Gastrocnemius medialis (tissue), 4 donors: ENCODE results near the gene FARP1. TPM values are rescaled to one million over a fixed set of nuclear protein-coding genes. Genes with fewer than 3 reads are reported as not detected.

ENCODE experiments used
- ATAC-seq, 2 donors: fragments of 150-250 bp; one replicate each; pipeline ENCODE4 v1.9.1; 2016
- DNase-seq, 2 donors: peaks; one replicate each; pipeline ENCODE4 v3.0.0-alpha.2; 2019
- H3K27ac ChIP-seq, 4 donors: fragments of 200-600 bp; sonication (generic); 1 replicate in 1 of 4; 2 replicates in 3 of 4; pipeline ENCODE4 v1.5.1; 2016 to 2018; ENCODE audit warnings: mild to moderate bottlenecking in 2 of 4, moderate library complexity in 1 of 4
- H3K27me3 ChIP-seq, 3 donors: fragments of 200-600 bp; sonication (generic) in 2 of 3; 1 replicate in 1 of 3; 2 replicates in 2 of 3; pipeline versions ENCODE4 v1.5.1 to v1.6.0; 2016 to 2019; ENCODE audit warnings: mild to moderate bottlenecking in 1 of 3, moderate library complexity in 1 of 3
- H3K36me3 ChIP-seq, 2 donors: fragments of 200-600 bp; sonication (generic) in 1 of 2; one replicate each; pipeline ENCODE4 v1.5.1; 2017 to 2018
- H3K4me1 ChIP-seq, 2 donors: fragments of 200-600 bp; sonication (generic) in 1 of 2; one replicate each; pipeline ENCODE4 v1.5.1; 2016 to 2017; ENCODE audit warnings: mild to moderate bottlenecking in 2 of 2
- H3K4me3 ChIP-seq, 4 donors: fragments of 200-600 bp; sonication (generic) in 3 of 4; 1 replicate in 1 of 4; 2 replicates in 3 of 4; pipeline ENCODE4 v1.5.1; 2016 to 2019; ENCODE audit warnings: mild to moderate bottlenecking in 2 of 4
- H3K9me3 ChIP-seq, 3 donors: fragments of 200-600 bp; sonication (generic) in 2 of 3; 1 replicate in 1 of 3; 2 replicates in 2 of 3; pipeline ENCODE4 v1.5.1; 2016 to 2019
- CTCF ChIP-seq, 5 experiments: fragments of 450-650 bp in 3 of 5; fragments of 200-600 bp in 2 of 5; sonication (generic) in 2 of 5; IDR thresholded peaks in 4 of 5; conservative IDR thresholded peaks in 1 of 5; 1 replicate in 4 of 5; 2 replicates in 1 of 5; pipeline ENCODE4 v1.5.1; 2016 to 2019; ENCODE audit warnings: antibody characterized with exemption in 5 of 5, mild to moderate bottlenecking in 3 of 5, moderate library complexity in 3 of 5
- POLR2A ChIP-seq, 2 donors: fragments of 450-650 bp; IDR thresholded peaks; one replicate each; pipeline ENCODE4 v1.6.1; 2017; ENCODE audit warnings: antibody characterized with exemption in 2 of 2, mild to moderate bottlenecking in 2 of 2, moderate library complexity in 2 of 2
- in situ Hi-C, 4 donors: fragments of 200-750 bp; cut with MboI; loops; one replicate each; pipeline versions ENCODE4 v1.15.0 to v1.8.0; 2017; ENCODE audit warnings: low sequenced_read_pairs in 4 of 4
- intact Hi-C: fragments of 100-400 bp; cut with DNase I; formaldehyde crosslinking; loops from one replicate; pipeline ENCODE4 v1.15.1; 2023; ENCODE audit warnings: low total_unique reads
- total RNA-seq, 4 donors: library from RNA; depleted of rRNA; stranded (reverse); fragments of >200 nt; gene quantifications; one replicate each; pipeline versions ENCODE4 v1.1.0 to v1.2.3, GENCODE V29; 2016

FARP1 gene
- total RNA-seq, 4 donors from 2014 or later = 3.5 to 9.8 (median 4.9) TPM

- Histone ChIP-seq H3K27ac (no peak overlapping the region), H3K9me3 (no peaks in the 10 kb centered on the region), H3K4me3 (no peak overlapping the region), H3K36me3 (no peaks in the 10 kb centered on the region), H3K27me3 (no peaks in the 10 kb centered on the region), H3K4me1 (no peaks in the 10 kb centered on the region)
- intact Hi-C loops = loop anchor here (10.0 kb wide), 1 partner anchor 507 kb away; no protein-coding TSS in a partner anchor
- in situ Hi-C loops = no loop called here
- ATAC-seq = no peak
- no peak for DNase-seq
- TF ChIP-seq POLR2A (IDR thresholded peaks at IDR 0.05) (no peak), CTCF (IDR thresholded peaks at IDR 0.05 in 4 of 5, conservative IDR thresholded peaks at IDR 0.05 in 1 of 5) (no peak)
These were observed 234.9 kb downstream of the FARP1 start for GRCh38 chr13:98377635-98378378.

GRCh38 chr13:98384739-98385138, 241.8 kb downstream of the FARP1 start:
- DNase-seq = no peak
- intact Hi-C loops = no loop called here

GRCh38 chr13:98385606-98386005, 242.7 kb downstream of the FARP1 start:
- DNase-seq = no peak
- Histone ChIP-seq H3K27ac (no peak overlapping the region), H3K4me3 (no peak overlapping the region), H3K27me3 (no peaks in the 10 kb centered on the region), H3K36me3 (peaks cover 0 to 3% of the 10 kb centered on the region in 2 donors), H3K4me1 (peaks cover 0 to 4% of the 10 kb centered on the region in 2 donors), H3K9me3 (no peaks in the 10 kb centered on the region)
- in situ Hi-C loops = no loop called here
- intact Hi-C loops = no loop called here
- ATAC-seq = no peak
- TF ChIP-seq POLR2A (IDR thresholded peaks at IDR 0.05) (no peak), CTCF (IDR thresholded peaks at IDR 0.05 in 4 of 5, conservative IDR thresholded peaks at IDR 0.05 in 1 of 5) (no peak)

More at GRCh38 chr13:98384739-98385138, 241.8 kb downstream of the FARP1 start:
- Histone ChIP-seq H3K27ac (no peak overlapping the region), H3K36me3 (peaks cover 0 to 3% of the 10 kb centered on the region in 2 donors), H3K4me3 (no peak overlapping the region), H3K27me3 (no peaks in the 10 kb centered on the region), H3K9me3 (no peaks in the 10 kb centered on the region), H3K4me1 (peaks cover 0 to 4% of the 10 kb centered on the region in 2 donors)
- no peak for TF ChIP-seq POLR2A (IDR thresholded peaks at IDR 0.05)
- TF ChIP-seq CTCF (IDR thresholded peaks at IDR 0.05 in 4 of 5, conservative IDR thresholded peaks at IDR 0.05 in 1 of 5) = no peak
- in situ Hi-C loops = no loop called here
- ATAC-seq = no peak

GRCh38 chr13:98386637-98387036, 243.7 kb downstream of the FARP1 start:
- peaks cover 0 to 3% of the 10 kb centered on the region in 2 donors for H3K36me3 ChIP-seq
- H3K27me3 ChIP-seq = no peaks in the 10 kb centered on the region
- H3K4me1 ChIP-seq = peaks cover 0 to 4% of the 10 kb centered on the region in 2 donors
- H3K9me3 ChIP-seq = no peaks in the 10 kb centered on the region
- H3K4me3 ChIP-seq = no peak overlapping the region
- intact Hi-C loops = no loop called here
- in situ Hi-C loops = no loop called here
- ATAC-seq (no peak), DNase-seq (no peak)
- no peak for TF ChIP-seq CTCF (IDR thresholded peaks at IDR 0.05 in 4 of 5, conservative IDR thresholded peaks at IDR 0.05 in 1 of 5)
- TF ChIP-seq POLR2A (IDR thresholded peaks at IDR 0.05) = no peak
- H3K27ac ChIP-seq = no peak overlapping the region
